Neural cell (in vitro differentiated cells): ENCODE results near the gene SPSB3. TPM values are rescaled to one million over a fixed set of nuclear protein-coding genes. Genes with fewer than 3 reads are reported as not detected.

Experiments
- H2AFZ ChIP-seq: fragments of 200-600, 300-800 bp; sonication (generic), shearing (Covaris generic); 2 replicates; pipeline ENCODE4 v1.6.0; 2014; ENCODE audit warnings: low read depth, mild to moderate bottlenecking, antibody characterized with exemption, low read length, moderate library complexity
- H3F3A ChIP-seq: fragments of 200-600 bp; shearing (Covaris generic); 2 replicates; pipeline ENCODE4 v1.6.1; 2016; ENCODE audit warnings: mild to moderate bottlenecking, moderate library complexity, mixed read lengths, antibody characterized with exemption, low read length; ENCODE audit not compliant: insufficient read depth, poor library complexity, severe bottlenecking
- H3K27ac ChIP-seq: fragments of 200-600, 300-800 bp; sonication (generic), shearing (Covaris generic); 2 replicates; pipeline ENCODE4 v1.5.1; 2014; ENCODE audit warnings: mild to moderate bottlenecking, low read length, moderate library complexity
- H3K27me3 ChIP-seq: fragments of 300-800, 200-600 bp; sonication (generic), shearing (Covaris generic); 2 replicates; pipeline ENCODE4 v1.6.0; 2014; ENCODE audit warnings: mild to moderate bottlenecking, low read depth, low read length, moderate library complexity; ENCODE audit not compliant: insufficient read depth
- H3K36me3 ChIP-seq: fragments of 300-800, 200-600 bp; sonication (generic), shearing (Covaris generic); 2 replicates; pipeline ENCODE4 v1.5.1; 2014; ENCODE audit warnings: mild to moderate bottlenecking, antibody characterized with exemption, low read length, moderate library complexity; ENCODE audit not compliant: insufficient read depth
- H3K4me2 ChIP-seq: fragments of 300-800, 200-600 bp; sonication (generic), shearing (Covaris generic); 2 replicates; pipeline ENCODE4 v1.6.0; 2014; ENCODE audit warnings: mild to moderate bottlenecking, low read length
- H3K4me3 ChIP-seq: fragments of 300-800, 200-600 bp; sonication (generic), shearing (Covaris generic); 2 replicates; pipeline ENCODE4 v1.5.1; 2014; ENCODE audit warnings: mild to moderate bottlenecking, low read length, moderate library complexity
- H3K79me2 ChIP-seq: fragments of 200-600 bp; shearing (Covaris generic); replicated peaks from 2 replicates; pipeline ENCODE4 v1.6.0; 2014; ENCODE audit warnings: mild to moderate bottlenecking, low read length, moderate library complexity; ENCODE audit not compliant: insufficient read depth
- H3K9ac ChIP-seq: fragments of 300-800, 200-600 bp; sonication (generic), shearing (Covaris generic); 2 replicates; pipeline ENCODE4 v1.6.1; 2016; ENCODE audit warnings: mild to moderate bottlenecking, low read length, mixed read lengths
- H3K9me2 ChIP-seq: fragments of 200-600 bp; shearing (Covaris generic); 2 replicates; pipeline ENCODE4 v1.6.1; 2016; ENCODE audit warnings: mild to moderate bottlenecking, low read length, mixed read lengths; ENCODE audit not compliant: insufficient read depth
- H3K9me3 ChIP-seq: fragments of 200-600, 300-800 bp; sonication (generic), shearing (Covaris generic); 2 replicates; pipeline ENCODE4 v1.6.1; 2016; ENCODE audit warnings: mild to moderate bottlenecking, mixed run types, low read length, moderate library complexity, mixed read lengths
- H4K20me1 ChIP-seq: fragments of 200-600 bp; shearing (Covaris generic); 2 replicates; pipeline ENCODE4 v1.6.1; 2016; ENCODE audit warnings: mild to moderate bottlenecking, mixed run types; ENCODE audit not compliant: insufficient read depth
- CTCF ChIP-seq: fragments of 450-650 bp; IDR thresholded peaks from 2 replicates; pipeline ENCODE4 v1.5.1; 2014; ENCODE audit warnings: antibody characterized with exemption, mild to moderate bottlenecking, moderate library complexity; ENCODE audit not compliant: poor library complexity, severe bottlenecking
- EP300 ChIP-seq: fragments of 450-650 bp; conservative IDR thresholded peaks from 2 replicates; pipeline ENCODE4 v1.6.1; 2014; ENCODE audit warnings: antibody characterized with exemption, mild to moderate bottlenecking, moderate library complexity; ENCODE audit not compliant: poor library complexity, severe bottlenecking
- EZH2 ChIP-seq: fragments of 200-600, 300-800 bp; shearing (Covaris generic), sonication (generic); IDR thresholded peaks from 2 replicates; pipeline ENCODE4 v1.6.1; 2014; ENCODE audit warnings: antibody characterized with exemption, low read length, borderline replicate concordance, mild to moderate bottlenecking; ENCODE audit not compliant: insufficient read depth, poor library complexity, severe bottlenecking
- MXI1 ChIP-seq: fragments of 450-650 bp; conservative IDR thresholded peaks from 2 replicates; pipeline ENCODE4 v1.6.1; 2014; ENCODE audit warnings: antibody characterized with exemption, mild to moderate bottlenecking; ENCODE audit not compliant: poor library complexity, severe bottlenecking
- POLR2AphosphoS5 ChIP-seq: IDR thresholded peaks from 2 replicates; pipeline ENCODE4 v1.6.1; 2012
- RAD21 ChIP-seq: fragments of 450-650 bp; conservative IDR thresholded peaks from 2 replicates; pipeline ENCODE4 v1.6.1; 2014; ENCODE audit warnings: antibody characterized with exemption, mild to moderate bottlenecking, moderate library complexity
- REST ChIP-seq: IDR thresholded peaks from 2 replicates; pipeline ENCODE4 v1.6.1; 2012; ENCODE audit warnings: borderline replicate concordance
- SMC3 ChIP-seq: fragments of 450-650 bp; conservative IDR thresholded peaks from 2 replicates; pipeline ENCODE4 v1.6.1; 2014; ENCODE audit warnings: antibody characterized with exemption, mild to moderate bottlenecking, moderate library complexity; ENCODE audit not compliant: poor library complexity
- TAF1 ChIP-seq: IDR thresholded peaks from 2 replicates; pipeline ENCODE4 v1.6.1; 2012; ENCODE audit warnings: low read depth
- polyA plus RNA-seq: library from polyadenylated mRNA; depleted of rRNA; stranded (reverse); fragments of >200 nt; gene quantifications from 2 replicates; pipeline ENCODE4 v1.2.3, GENCODE V29; 2014

Gene SPSB3
- polyA plus RNA-seq, 1 donor from 2014 or later, result 315 TPM

DNA sequence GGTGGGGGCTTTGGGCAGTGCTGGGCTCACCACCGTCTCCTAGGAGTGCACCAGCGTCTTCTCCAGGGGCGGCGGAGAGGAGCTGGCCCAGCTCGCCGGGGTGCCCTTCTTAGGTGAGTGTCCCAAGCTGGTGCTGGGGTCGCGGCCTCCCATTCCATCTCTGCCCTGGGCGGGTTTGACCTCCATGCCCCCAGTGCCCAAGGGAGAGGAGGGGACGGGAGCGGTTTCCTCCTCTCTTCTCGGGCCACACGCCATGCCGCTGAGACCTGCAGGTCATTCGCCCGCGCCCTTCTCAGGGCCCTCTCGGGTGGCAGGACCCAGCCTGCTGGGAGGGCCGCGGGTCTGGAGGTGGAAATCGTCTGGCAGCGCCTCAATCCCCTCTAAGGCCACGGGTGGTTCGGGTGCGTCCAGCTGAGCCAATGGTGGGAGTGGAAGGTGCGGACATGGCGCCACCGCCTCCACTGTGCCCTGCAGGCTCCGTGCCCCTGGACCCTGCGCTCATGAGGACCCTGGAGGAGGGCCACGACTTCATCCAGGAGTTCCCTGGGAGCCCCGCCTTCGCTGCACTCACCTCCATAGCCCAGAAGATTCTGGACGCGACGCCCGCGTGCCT is 5.8 kb upstream of the SPSB3 start:
- Histone ChIP-seq H3K9ac (no peak overlapping the region), H3K4me2 (no peak overlapping the region), H3K27ac (no peak overlapping the region), H3K27me3 (no peaks in the 10 kb centered on the region), H4K20me1 (no peaks in the 10 kb centered on the region), H3K79me2 (peaks cover 16% of the 10 kb centered on the region), H2AFZ (no peak overlapping the region), H3K36me3 (no peaks in the 10 kb centered on the region), H3K4me3 (no peak overlapping the region), H3F3A (no peaks in the 10 kb centered on the region), H3K9me2 (no peaks in the 10 kb centered on the region), H3K9me3 (no peaks in the 10 kb centered on the region)
- no peak for TF ChIP-seq MXI1
- TF ChIP-seq EZH2, result no peak
- no peak for TF ChIP-seq POLR2AphosphoS5
- no peak for TF ChIP-seq EP300
- TF ChIP-seq TAF1, result no peak

DNA sequence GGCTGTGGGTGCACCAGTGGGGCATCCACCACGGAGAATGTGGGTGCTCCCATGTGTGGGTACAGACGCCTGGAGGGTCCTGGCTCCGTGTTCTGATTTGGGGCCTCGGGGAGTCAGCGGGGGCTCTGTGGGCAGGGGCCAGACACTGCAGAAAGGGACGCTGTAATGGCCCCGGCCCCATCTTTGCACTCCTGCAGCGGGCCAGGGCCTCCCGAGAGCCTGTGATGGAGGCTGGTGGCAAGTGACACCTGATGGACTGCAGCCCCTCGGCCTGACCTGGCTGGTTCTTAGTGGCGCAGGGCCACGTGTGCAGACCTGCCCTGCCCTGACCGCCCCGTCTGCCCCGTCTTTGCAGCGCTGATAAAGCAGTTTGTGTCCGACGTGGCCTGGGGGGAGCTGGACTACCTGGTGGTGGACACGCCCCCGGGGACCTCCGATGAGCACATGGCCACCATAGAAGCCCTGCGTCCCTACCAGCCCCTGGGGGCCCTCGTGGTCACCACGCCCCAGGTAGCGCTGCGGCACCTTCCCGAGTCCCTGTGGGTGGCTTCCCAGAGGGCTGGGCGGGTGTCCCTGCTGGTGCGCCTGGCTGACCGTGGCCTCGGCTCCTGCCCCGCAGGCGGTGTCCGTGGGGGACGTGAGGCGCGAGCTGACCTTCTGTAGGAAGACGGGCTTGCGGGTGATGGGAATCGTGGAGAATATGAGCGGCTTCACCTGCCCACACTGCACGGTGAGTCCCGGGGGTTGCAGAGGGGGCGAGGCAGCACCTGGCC is 5.1 kb upstream of the SPSB3 start:
- H3F3A ChIP-seq, result no peaks in the 10 kb centered on the region
- TF ChIP-seq TAF1, result no peak
- TF ChIP-seq MXI1, result no peak
- TF ChIP-seq EP300, result no peak
- no peak for TF ChIP-seq POLR2AphosphoS5
- TF ChIP-seq CTCF, result no peak
- no peak for TF ChIP-seq REST
- no peak for TF ChIP-seq EZH2
- no peak for TF ChIP-seq SMC3
- no peak for TF ChIP-seq RAD21
- H3K9me3 ChIP-seq, result no peaks in the 10 kb centered on the region
- H2AFZ ChIP-seq, result no peak overlapping the region
- no peaks in the 10 kb centered on the region for H3K36me3 ChIP-seq
- H3K79me2 ChIP-seq, result peaks cover 16% of the 10 kb centered on the region
- no peak overlapping the region for H3K9ac ChIP-seq
- no peaks in the 10 kb centered on the region for H3K9me2 ChIP-seq
- no peak overlapping the region for H3K27ac ChIP-seq
- H3K4me2 ChIP-seq, result no peak overlapping the region
- H3K4me3 ChIP-seq, result no peak overlapping the region
- no peaks in the 10 kb centered on the region for H4K20me1 ChIP-seq
- H3K27me3 ChIP-seq, result no peaks in the 10 kb centered on the region
